ENCODE measurements around the gene PRKAG2. TPM values are rescaled to one million over a fixed set of nuclear protein-coding genes. Genes with fewer than 3 reads are reported as not detected.

PRKAG2 gene
- total and polyA plus RNA-seq, 2 of the 8 experiments (the other 6 are each of a cell fraction or from before 2014, with no cell fraction given): 7.5 to 18.1 TPM

DNA sequence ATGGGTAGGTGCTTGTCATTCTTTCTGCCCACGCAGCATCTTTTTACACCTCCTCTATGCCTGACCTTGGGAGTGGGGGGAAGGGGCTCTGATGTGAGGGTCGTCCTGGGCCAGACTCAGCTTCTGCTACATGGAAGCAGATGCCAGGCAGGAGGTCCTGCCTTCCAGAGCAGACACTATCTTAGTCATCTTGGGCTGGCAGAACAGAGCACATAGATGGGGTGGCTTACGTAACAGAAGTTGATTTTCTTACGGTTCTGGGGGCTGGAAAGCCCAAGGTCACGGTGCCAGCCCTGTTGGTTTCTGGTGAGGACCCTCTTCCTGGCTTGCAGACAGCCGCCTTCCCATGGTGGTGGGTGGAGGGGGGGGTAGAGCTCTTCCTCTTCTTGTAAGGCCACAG is 159.0 kb downstream of the PRKAG2 start:
- no peak overlapping the region for H3K14ac ChIP-seq (ENCODE audit: insufficient read length)
- 90% methylated on average over 5 of the region's 6 CpGs; no CpG with 5 or more reads in 1 of the 2 experiments for WGBS, 2 experiments (ENCODE audit: extremely low coverage in 1 of 2, insufficient coverage in 1 of 2, insufficient read length in 1 of 2, insufficient replicate concordance in 2 of 2, low coverage in 1 of 2, low lambda C conversion rate in 2 of 2, missing lambda C conversion rate in 1 of 2)
- no peak for TF ChIP-seq ZNF274 (IDR thresholded peaks at IDR 0.05; ENCODE audit: borderline replicate concordance, extremely low read depth, low read length)
- TF ChIP-seq BRCA1 (IDR thresholded peaks at IDR 0.05; ENCODE audit: low read depth, low read length): no peak

More for the DNA sequence above, 159.0 kb downstream of the PRKAG2 start:
- Histone ChIP-seq H3K79me1 (ENCODE audit: low read depth, low read length) (no peaks in the 10 kb centered on the region), H3K4me2 (ENCODE audit: insufficient read depth in 1 of 2, low read depth in 2 of 2, low read length in 2 of 2) (no peak overlapping the region), H3K36me3 (ENCODE audit: control insufficient read depth in 2 of 4, insufficient read depth in 4 of 4, low read length in 3 of 4) (no peaks in the 10 kb centered on the region), H2AFZ (ENCODE audit: low read length) (no peak overlapping the region), H3K27me3 (replicated peaks in 1 of 4; ENCODE audit: control insufficient read depth in 3 of 4, extremely low read depth in 1 of 4, insufficient read depth in 3 of 4, low read length in 3 of 4) (no peaks in the 10 kb centered on the region), H3K79me2 (ENCODE audit: control insufficient read depth in 1 of 2, insufficient read depth in 2 of 2, low read length in 2 of 2) (no peaks in the 10 kb centered on the region), H3K23me2 (ENCODE audit: low read depth, low read length) (no peaks in the 10 kb centered on the region), H3K4me1 (replicated peaks in 1 of 4; ENCODE audit: control insufficient read depth in 3 of 4, insufficient read depth in 4 of 4, low read length in 3 of 4) (no peaks in the 10 kb centered on the region; a peak in 1 of 7 replicates), H2BK15ac (ENCODE audit: low read length) (no peak overlapping the region), H4K8ac (ENCODE audit: extremely low read depth, insufficient read depth, low read length) (no peak overlapping the region; the same call in 1 of the 2 replicates), H3K4me3 (ENCODE audit: extremely low read depth in 1 of 4, insufficient read depth in 2 of 4, low read depth in 3 of 4, low read length in 4 of 4) (no peak overlapping the region), H2BK20ac (ENCODE audit: low read length) (no peak overlapping the region), H3K56ac (replicated peaks; ENCODE audit: insufficient read length, low read depth, low read length) (no peak overlapping the region), H3K23ac (ENCODE audit: insufficient read length) (no peak overlapping the region), H3K9ac (replicated peaks in 1 of 4; ENCODE audit: extremely low read depth in 1 of 4, low read depth in 3 of 4, low read length in 3 of 4) (no peak overlapping the region), H2AK5ac (ENCODE audit: low read depth, low read length) (no peak overlapping the region), H2BK120ac (replicated peaks; ENCODE audit: low read depth, low read length) (no peak overlapping the region), H2BK12ac (ENCODE audit: low read depth, low read length) (no peak overlapping the region), H4K5ac (ENCODE audit: insufficient read length, low read depth, low read length) (no peak overlapping the region), H3K9me3 (ENCODE audit: insufficient read depth in 2 of 2, low read depth in 1 of 2, low read length in 1 of 2) (no peaks in the 10 kb centered on the region), H3K27ac (ENCODE audit: low read depth, low read length) (no peak overlapping the region), H3K18ac (ENCODE audit: extremely low read depth, low read length) (no peak overlapping the region), H2BK5ac (ENCODE audit: low read depth, low read length) (no peak overlapping the region), H4K91ac (replicated peaks; ENCODE audit: insufficient read length, low read length) (no peak overlapping the region), H4K20me1 (replicated peaks in 1 of 2; ENCODE audit: control insufficient read depth in 1 of 2, insufficient read depth in 2 of 2, low read length in 2 of 2) (no peaks in the 10 kb centered on the region), H3K4ac (replicated peaks; ENCODE audit: insufficient read length, low read depth, low read length) (no peak overlapping the region)
- POLR2A ChIA-PET (ENCODE audit: partially characterized antibody): interaction anchor here (0.6 kb wide), 2 partner anchors 29 to 32 kb away, joined by 4 read pairs; no protein-coding TSS in a partner anchor
- FAIRE-seq (no peak), DNase-seq (ENCODE audit: low read depth in 1 of 2, low spot score in 2 of 2) (no peak)
- CTCF ChIA-PET (ENCODE audit: partially characterized antibody): interaction anchor here (0.6 to 5.1 kb wide), 7 partner anchors 11 to 426 kb away, joined by 3 to 29 read pairs (median 4); no protein-coding TSS in a partner anchor

All from H1 (cell line).